Measurements from ENCODE around the gene MB21D2.

DNA sequence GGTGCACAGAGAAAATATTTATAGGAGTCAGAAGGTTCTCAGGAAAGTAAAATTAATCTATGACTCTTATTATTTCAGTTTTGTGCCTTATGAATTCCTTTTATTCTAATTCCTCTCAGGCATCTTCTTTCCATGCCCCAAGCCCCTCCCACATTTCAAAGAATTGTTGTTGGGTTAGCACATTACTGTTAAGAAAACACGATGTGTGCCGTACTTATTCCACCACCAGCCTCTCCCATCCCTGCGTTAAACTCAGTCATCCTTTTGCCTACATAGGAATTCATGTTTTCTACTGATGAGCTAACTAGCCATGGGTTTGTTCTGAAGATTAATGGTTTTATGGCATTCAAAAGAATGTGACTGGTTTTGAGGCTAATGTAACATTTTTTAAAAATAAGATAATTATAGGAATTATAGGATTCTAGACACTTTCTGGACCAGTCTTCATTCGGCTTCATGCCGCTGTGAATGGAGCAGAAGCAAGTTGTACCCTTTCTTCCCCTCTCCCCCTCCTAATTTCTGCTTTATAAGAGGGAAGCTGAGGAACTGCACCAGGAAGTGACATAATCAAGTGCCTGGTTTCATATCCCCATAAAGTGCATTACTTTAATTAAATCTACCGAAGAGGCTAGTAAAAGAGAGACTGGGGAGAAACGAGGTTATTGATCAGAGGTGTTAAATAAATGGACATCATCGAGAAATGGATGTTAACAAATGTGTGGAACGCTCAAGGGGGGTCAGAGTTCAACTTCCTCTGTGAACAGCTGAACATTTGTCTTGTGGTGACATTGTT lies 12.3 kb upstream of the MB21D2 start:
- TF ChIP-seq FOXP2 (optimal IDR thresholded peaks at IDR 0.05; ENCODE audit: borderline replicate concordance, extremely low read depth, extremely low read length, insufficient read depth) (no peak), SIN3A (IDR thresholded peaks at IDR 0.05; ENCODE audit: borderline replicate concordance, insufficient read depth, low read length) (no peak), TAF1 (IDR thresholded peaks at IDR 0.05; ENCODE audit: borderline replicate concordance, insufficient read depth, low read length) (no peak)
